ENCODE data around the gene NHLRC4. TPM values are rescaled to one million over a fixed set of nuclear protein-coding genes. Genes with fewer than 3 reads are reported as not detected.

The NHLRC4 gene
- total RNA-seq, 1 donor from 2014 or later, result 0.35 TPM

GRCh38 chr16:533391-534123 is 33.2 kb upstream of the NHLRC4 start:
- H3K4me3 ChIP-seq (ENCODE audit: low read depth, low read length), result peak overlapping the region; percentile 18
- no peak for DNase-seq (ENCODE audit: low read depth)
- TF ChIP-seq, protein P1, sequence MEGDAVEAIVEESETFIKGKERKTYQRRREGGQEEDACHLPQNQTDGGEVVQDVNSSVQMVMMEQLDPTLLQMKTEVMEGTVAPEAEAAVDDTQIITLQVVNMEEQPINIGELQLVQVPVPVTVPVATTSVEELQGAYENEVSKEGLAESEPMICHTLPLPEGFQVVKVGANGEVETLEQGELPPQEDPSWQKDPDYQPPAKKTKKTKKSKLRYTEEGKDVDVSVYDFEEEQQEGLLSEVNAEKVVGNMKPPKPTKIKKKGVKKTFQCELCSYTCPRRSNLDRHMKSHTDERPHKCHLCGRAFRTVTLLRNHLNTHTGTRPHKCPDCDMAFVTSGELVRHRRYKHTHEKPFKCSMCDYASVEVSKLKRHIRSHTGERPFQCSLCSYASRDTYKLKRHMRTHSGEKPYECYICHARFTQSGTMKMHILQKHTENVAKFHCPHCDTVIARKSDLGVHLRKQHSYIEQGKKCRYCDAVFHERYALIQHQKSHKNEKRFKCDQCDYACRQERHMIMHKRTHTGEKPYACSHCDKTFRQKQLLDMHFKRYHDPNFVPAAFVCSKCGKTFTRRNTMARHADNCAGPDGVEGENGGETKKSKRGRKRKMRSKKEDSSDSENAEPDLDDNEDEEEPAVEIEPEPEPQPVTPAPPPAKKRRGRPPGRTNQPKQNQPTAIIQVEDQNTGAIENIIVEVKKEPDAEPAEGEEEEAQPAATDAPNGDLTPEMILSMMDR (conservative IDR thresholded peaks at IDR 0.05; ENCODE audit: low read depth, low read length), result peak; percentile 11

DNA sequence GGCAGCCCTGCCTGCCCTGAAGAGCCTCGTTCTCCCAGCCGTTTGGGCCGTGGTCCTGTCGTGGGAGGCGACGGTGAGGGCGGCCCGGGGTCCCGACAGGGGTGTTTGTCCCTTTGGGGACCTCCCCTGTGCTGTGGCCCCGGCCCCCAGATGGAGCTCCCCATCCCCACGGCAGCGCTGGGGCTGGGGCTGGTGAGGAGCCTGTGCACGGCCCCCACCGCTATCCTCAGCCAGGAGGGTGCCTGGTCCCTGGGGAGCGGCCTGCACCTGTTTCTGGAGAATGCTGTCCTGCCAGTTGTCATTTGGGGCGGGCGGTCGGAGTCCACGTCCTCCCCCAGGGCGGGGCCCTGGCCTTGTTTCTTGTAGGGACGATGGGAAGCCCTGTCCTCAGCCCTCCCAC is 32.7 kb upstream of the NHLRC4 start:
- H3K4me3 ChIP-seq (ENCODE audit: low read depth, low read length), result peak overlapping the region; percentile 18
- TF ChIP-seq, protein P1 (conservative IDR thresholded peaks at IDR 0.05; ENCODE audit: low read depth, low read length), result no peak
- DNase-seq (ENCODE audit: low read depth), result no peak

DNA sequence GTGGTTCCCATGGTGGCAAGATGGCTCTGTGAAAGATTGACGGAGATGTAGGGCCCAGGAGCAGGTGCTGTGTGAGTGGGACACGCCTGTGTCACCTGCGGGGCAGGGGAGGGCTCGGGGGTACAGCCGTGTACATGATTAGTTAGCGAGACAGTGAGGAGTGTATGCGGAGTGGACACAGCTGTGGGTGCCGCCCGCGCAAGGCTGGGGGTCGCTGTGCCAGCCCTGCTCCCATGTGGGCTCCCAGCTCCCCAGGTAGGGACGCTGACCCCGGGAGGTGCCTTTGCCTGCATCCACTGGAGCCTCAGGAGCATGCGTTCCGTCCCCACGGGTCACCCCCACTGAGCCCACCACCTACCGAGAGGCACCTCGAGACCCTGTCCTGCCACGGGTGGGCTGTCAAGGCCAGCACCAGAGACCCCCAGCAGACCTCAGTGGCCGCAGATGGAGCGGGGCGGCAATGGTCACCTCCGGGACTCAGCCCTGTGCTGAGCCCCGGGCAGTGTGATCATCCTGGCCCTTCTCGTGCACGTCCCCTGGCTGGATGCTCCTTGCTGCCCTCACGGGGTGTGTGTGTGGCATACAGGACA is 31.9 kb upstream of the NHLRC4 start:
- no peak overlapping the region for H3K4me3 ChIP-seq (ENCODE audit: low read depth, low read length)
- TF ChIP-seq, protein P1 (conservative IDR thresholded peaks at IDR 0.05; ENCODE audit: low read depth, low read length), result no peak
- DNase-seq (ENCODE audit: low read depth), result no peak

DNA sequence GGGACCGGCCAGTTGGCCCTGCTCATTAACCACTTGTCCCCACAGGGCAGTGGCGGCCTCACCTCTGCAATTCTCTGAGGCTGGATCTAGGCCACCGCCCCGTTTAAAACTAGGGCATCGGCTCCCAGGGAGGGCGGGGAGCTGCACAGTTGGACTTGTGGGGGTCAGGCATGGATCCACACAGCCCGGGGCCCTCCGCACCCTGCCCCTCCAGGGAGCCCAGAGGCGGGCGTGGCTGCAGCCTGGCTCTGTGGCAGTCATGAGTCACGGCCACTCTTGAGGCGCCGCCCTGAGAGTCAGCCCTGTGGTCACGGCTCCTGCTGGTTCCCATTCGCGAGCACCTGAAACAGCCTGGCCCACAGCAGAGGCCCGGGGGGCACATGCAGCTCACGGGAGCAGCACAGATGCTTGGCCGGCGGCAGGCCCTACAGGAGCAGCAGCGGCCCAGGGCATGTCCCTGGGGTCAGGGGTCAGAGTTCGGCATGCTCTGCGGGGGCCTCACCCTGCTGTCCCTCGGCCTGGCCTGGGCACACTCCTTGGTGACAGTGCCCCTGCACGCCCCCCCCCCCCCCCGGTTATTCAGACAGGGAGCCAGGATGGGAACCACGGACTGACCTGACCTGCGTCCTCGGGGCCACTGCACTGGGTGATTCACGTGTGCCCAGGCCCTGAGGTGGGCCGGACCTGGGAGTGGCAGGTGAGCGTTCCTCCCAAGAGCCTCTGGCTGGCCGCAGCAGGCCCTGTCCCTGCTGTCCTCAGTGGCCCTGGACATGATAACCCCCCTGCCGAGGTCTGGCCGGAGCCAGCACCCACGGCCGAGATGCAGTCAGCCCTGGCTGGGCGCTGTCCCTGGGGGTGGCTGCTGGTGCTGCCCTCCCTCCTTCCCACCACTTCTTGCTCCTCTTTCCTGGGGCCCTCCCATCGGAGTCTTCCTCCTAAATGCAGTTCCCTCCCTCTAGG is 31.1 kb upstream of the NHLRC4 start:
- DNase-seq (ENCODE audit: low read depth), result no peak
- TF ChIP-seq, protein P1 (conservative IDR thresholded peaks at IDR 0.05; ENCODE audit: low read depth, low read length), result no peak

GRCh38 chr16:536746-537145 is 30.1 kb upstream of the NHLRC4 start:
- TF ChIP-seq, protein P1 (conservative IDR thresholded peaks at IDR 0.05; ENCODE audit: low read depth, low read length), result no peak
- no peak overlapping the region for H3K4me3 ChIP-seq (ENCODE audit: low read depth, low read length)
- DNase-seq (ENCODE audit: low read depth), result no peak

More for the DNA sequence above, 31.1 kb upstream of the NHLRC4 start:
- no peak overlapping the region for H3K4me3 ChIP-seq (ENCODE audit: low read depth, low read length)

GRCh38 chr16:537415-538335 is 29.1 kb upstream of the NHLRC4 start:
- DNase-seq (ENCODE audit: low read depth), result no peak
- no peak overlapping the region for H3K4me3 ChIP-seq (ENCODE audit: low read depth, low read length)
- TF ChIP-seq, protein P1 (conservative IDR thresholded peaks at IDR 0.05; ENCODE audit: low read depth, low read length), result no peak

All from epithelial cell of proximal tubule (primary cell).